ENCODE measurements around the gene PTPRD.

Gene PTPRD

GRCh38 chr9:8890695-8891094 is 1722.1 kb downstream of the PTPRD start:
- H3K9me3 ChIP-seq (ENCODE audit: insufficient read depth, low read depth, low read length): no peaks in the 10 kb centered on the region
- no peak overlapping the region for H3K4me3 ChIP-seq (ENCODE audit: low read depth, low read length)
- no peaks in the 10 kb centered on the region for H3K27me3 ChIP-seq (ENCODE audit: insufficient read depth, low read length)
- no peaks in the 10 kb centered on the region for H3K36me3 ChIP-seq (ENCODE audit: control insufficient read depth in 1 of 2, insufficient read depth in 2 of 2, low read length in 2 of 2)
- H3K79me1 ChIP-seq (ENCODE audit: low read length): no peaks in the 10 kb centered on the region
- no peak overlapping the region for H3K4ac ChIP-seq (ENCODE audit: low read depth, low read length)
- H3K79me2 ChIP-seq (ENCODE audit: control insufficient read depth, insufficient read depth, low read length, poor library complexity): no peaks in the 10 kb centered on the region
- no peak overlapping the region for H3K18ac ChIP-seq (ENCODE audit: low read length)
- H3K14ac ChIP-seq (ENCODE audit: low read length): no peak overlapping the region
- H3K4me1 ChIP-seq (ENCODE audit: control insufficient read depth in 1 of 2, insufficient read depth in 2 of 2, low read length in 2 of 2): no peaks in the 10 kb centered on the region
- no CpG with 5 or more reads among the region's 2 CpGs for WGBS (ENCODE audit: extremely low coverage, insufficient coverage, insufficient read length)
- H3K23ac ChIP-seq (ENCODE audit: low read length): no peak overlapping the region
- H2AK5ac ChIP-seq (ENCODE audit: low read length): no peak overlapping the region
- no peak overlapping the region for H3K27ac ChIP-seq (ENCODE audit: low read depth, low read length)
- no peak overlapping the region for H4K8ac ChIP-seq (ENCODE audit: low read depth, low read length)
- no peak overlapping the region for H2BK5ac ChIP-seq (ENCODE audit: low read depth, low read length, poor library complexity)
- H3K4me2 ChIP-seq (ENCODE audit: low read length): no peak overlapping the region
- peak; percentile 16 to 24 for DNase-seq
- H4K12ac ChIP-seq (ENCODE audit: low read depth, low read length): no peak overlapping the region
- H2BK120ac ChIP-seq (ENCODE audit: insufficient read depth, low read length, poor library complexity): no peak overlapping the region
- H4K91ac ChIP-seq (ENCODE audit: low read depth, low read length): no peak overlapping the region
- H2AFZ ChIP-seq (ENCODE audit: insufficient read depth, low read length, poor library complexity): no peak overlapping the region
- H3K9ac ChIP-seq (ENCODE audit: low read length): no peak overlapping the region
- no peak overlapping the region for H2BK12ac ChIP-seq (ENCODE audit: low read length)

GRCh38 chr9:8889100-8889499 is 1723.7 kb downstream of the PTPRD start:
- Histone ChIP-seq H3K4me1 (ENCODE audit: control insufficient read depth in 1 of 2, insufficient read depth in 2 of 2, low read length in 2 of 2) (no peaks in the 10 kb centered on the region), H3K36me3 (ENCODE audit: control insufficient read depth in 1 of 2, insufficient read depth in 2 of 2, low read length in 2 of 2) (no peaks in the 10 kb centered on the region), H3K79me2 (ENCODE audit: control insufficient read depth, insufficient read depth, low read length, poor library complexity) (no peaks in the 10 kb centered on the region), H4K8ac (ENCODE audit: low read depth, low read length) (no peak overlapping the region), H3K23ac (ENCODE audit: low read length) (no peak overlapping the region), H3K9ac (ENCODE audit: low read length) (no peak overlapping the region), H2BK12ac (ENCODE audit: low read length) (no peak overlapping the region), H4K12ac (ENCODE audit: low read depth, low read length) (no peak overlapping the region), H3K4me3 (ENCODE audit: low read depth, low read length) (no peak overlapping the region), H3K27me3 (ENCODE audit: insufficient read depth, low read length) (no peaks in the 10 kb centered on the region), H4K91ac (ENCODE audit: low read depth, low read length) (no peak overlapping the region), H3K18ac (ENCODE audit: low read length) (no peak overlapping the region), H3K4me2 (ENCODE audit: low read length) (no peak overlapping the region), H3K14ac (ENCODE audit: low read length) (no peak overlapping the region), H2BK5ac (ENCODE audit: low read depth, low read length, poor library complexity) (no peak overlapping the region), H3K4ac (ENCODE audit: low read depth, low read length) (no peak overlapping the region), H3K79me1 (ENCODE audit: low read length) (no peaks in the 10 kb centered on the region), H2BK120ac (ENCODE audit: insufficient read depth, low read length, poor library complexity) (no peak overlapping the region), H3K9me3 (ENCODE audit: insufficient read depth, low read depth, low read length) (no peaks in the 10 kb centered on the region), H2AK5ac (ENCODE audit: low read length) (no peak overlapping the region), H3K27ac (ENCODE audit: low read depth, low read length) (no peak overlapping the region), H2AFZ (ENCODE audit: insufficient read depth, low read length, poor library complexity) (no peak overlapping the region)
- DNase-seq: no peak
- 100% methylated on average over 1 of the region's 1 CpG for WGBS (ENCODE audit: extremely low coverage, insufficient coverage, insufficient read length)

GRCh38 chr9:8888591-8888990 is 1724.2 kb downstream of the PTPRD start:
- no peak overlapping the region for H3K14ac ChIP-seq (ENCODE audit: low read length)
- no peak overlapping the region for H3K4ac ChIP-seq (ENCODE audit: low read depth, low read length)
- no peak overlapping the region for H3K9ac ChIP-seq (ENCODE audit: low read length)
- no peak for DNase-seq
- H2AFZ ChIP-seq (ENCODE audit: insufficient read depth, low read length, poor library complexity): no peak overlapping the region
- no peak overlapping the region for H4K12ac ChIP-seq (ENCODE audit: low read depth, low read length)
- H3K36me3 ChIP-seq (ENCODE audit: control insufficient read depth in 1 of 2, insufficient read depth in 2 of 2, low read length in 2 of 2): no peaks in the 10 kb centered on the region
- H3K9me3 ChIP-seq (ENCODE audit: insufficient read depth, low read depth, low read length): no peaks in the 10 kb centered on the region
- no peak overlapping the region for H2BK12ac ChIP-seq (ENCODE audit: low read length)
- no peak overlapping the region for H2BK120ac ChIP-seq (ENCODE audit: insufficient read depth, low read length, poor library complexity)
- H3K18ac ChIP-seq (ENCODE audit: low read length): no peak overlapping the region
- no peaks in the 10 kb centered on the region for H3K79me2 ChIP-seq (ENCODE audit: control insufficient read depth, insufficient read depth, low read length, poor library complexity)
- H3K4me3 ChIP-seq (ENCODE audit: low read depth, low read length): no peak overlapping the region
- no peak overlapping the region for H2BK5ac ChIP-seq (ENCODE audit: low read depth, low read length, poor library complexity)
- no peaks in the 10 kb centered on the region for H3K27me3 ChIP-seq (ENCODE audit: insufficient read depth, low read length)
- H3K23ac ChIP-seq (ENCODE audit: low read length): no peak overlapping the region
- no CpG with 5 or more reads among the region's 1 CpG for WGBS (ENCODE audit: extremely low coverage, insufficient coverage, insufficient read length)
- no peak overlapping the region for H2AK5ac ChIP-seq (ENCODE audit: low read length)
- no peak overlapping the region for H4K8ac ChIP-seq (ENCODE audit: low read depth, low read length)
- H3K4me2 ChIP-seq (ENCODE audit: low read length): no peak overlapping the region
- no peak overlapping the region for H4K91ac ChIP-seq (ENCODE audit: low read depth, low read length)
- no peaks in the 10 kb centered on the region for H3K79me1 ChIP-seq (ENCODE audit: low read length)
- no peaks in the 10 kb centered on the region for H3K4me1 ChIP-seq (ENCODE audit: control insufficient read depth in 1 of 2, insufficient read depth in 2 of 2, low read length in 2 of 2)
- no peak overlapping the region for H3K27ac ChIP-seq (ENCODE audit: low read depth, low read length)

GRCh38 chr9:8887369-8887768 is 1725.4 kb downstream of the PTPRD start:
- Histone ChIP-seq H3K9me3 (ENCODE audit: insufficient read depth, low read depth, low read length) (no peaks in the 10 kb centered on the region), H3K18ac (ENCODE audit: low read length) (no peak overlapping the region), H3K9ac (ENCODE audit: low read length) (no peak overlapping the region), H3K79me1 (ENCODE audit: low read length) (no peaks in the 10 kb centered on the region), H3K4me1 (ENCODE audit: control insufficient read depth in 1 of 2, insufficient read depth in 2 of 2, low read length in 2 of 2) (no peaks in the 10 kb centered on the region), H3K4me3 (ENCODE audit: low read depth, low read length) (no peak overlapping the region), H3K27ac (ENCODE audit: low read depth, low read length) (no peak overlapping the region), H3K79me2 (ENCODE audit: control insufficient read depth, insufficient read depth, low read length, poor library complexity) (no peaks in the 10 kb centered on the region), H4K91ac (ENCODE audit: low read depth, low read length) (no peak overlapping the region), H3K4me2 (ENCODE audit: low read length) (no peak overlapping the region), H2AFZ (ENCODE audit: insufficient read depth, low read length, poor library complexity) (no peak overlapping the region), H2BK5ac (ENCODE audit: low read depth, low read length, poor library complexity) (no peak overlapping the region), H3K27me3 (ENCODE audit: insufficient read depth, low read length) (no peaks in the 10 kb centered on the region), H2BK120ac (ENCODE audit: insufficient read depth, low read length, poor library complexity) (no peak overlapping the region), H2AK5ac (ENCODE audit: low read length) (no peak overlapping the region), H3K14ac (ENCODE audit: low read length) (no peak overlapping the region), H2BK12ac (ENCODE audit: low read length) (no peak overlapping the region), H3K23ac (ENCODE audit: low read length) (no peak overlapping the region), H4K12ac (ENCODE audit: low read depth, low read length) (no peak overlapping the region), H3K36me3 (ENCODE audit: control insufficient read depth in 1 of 2, insufficient read depth in 2 of 2, low read length in 2 of 2) (no peaks in the 10 kb centered on the region), H3K4ac (ENCODE audit: low read depth, low read length) (no peak overlapping the region), H4K8ac (ENCODE audit: low read depth, low read length) (no peak overlapping the region)
- no peak for DNase-seq
- no CpG with 5 or more reads among the region's 1 CpG for WGBS (ENCODE audit: extremely low coverage, insufficient coverage, insufficient read length)
